Epidermal melanocyte (primary cell): ENCODE results near the gene SV2C.

Source experiments
- DNase-seq: peaks from one replicate; pipeline ENCODE4 v3.0.0; 2011; ENCODE audit warnings: low spot score; ENCODE audit not compliant: insufficient read length

SV2C gene

DNA sequence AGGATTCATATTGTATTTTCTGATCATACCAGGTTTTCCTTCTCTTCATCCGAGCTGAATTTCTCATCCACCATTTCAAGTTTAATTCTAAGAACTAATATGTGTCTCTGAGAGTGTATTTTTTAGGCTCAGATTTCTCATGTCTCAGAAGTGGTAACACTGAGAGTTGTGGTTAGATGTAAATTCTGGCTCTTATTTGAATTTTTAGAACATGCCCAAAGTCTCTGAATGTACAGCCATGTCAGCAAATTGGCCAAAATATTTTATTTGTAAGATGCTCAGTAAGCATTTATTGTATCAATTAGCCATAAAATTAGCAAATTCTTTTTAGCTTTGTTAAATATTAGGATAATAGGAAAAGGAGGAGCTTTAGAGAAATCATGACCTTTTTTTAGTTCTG, 16.6 kb downstream of the SV2C start:
- no peak for DNase-seq

DNA sequence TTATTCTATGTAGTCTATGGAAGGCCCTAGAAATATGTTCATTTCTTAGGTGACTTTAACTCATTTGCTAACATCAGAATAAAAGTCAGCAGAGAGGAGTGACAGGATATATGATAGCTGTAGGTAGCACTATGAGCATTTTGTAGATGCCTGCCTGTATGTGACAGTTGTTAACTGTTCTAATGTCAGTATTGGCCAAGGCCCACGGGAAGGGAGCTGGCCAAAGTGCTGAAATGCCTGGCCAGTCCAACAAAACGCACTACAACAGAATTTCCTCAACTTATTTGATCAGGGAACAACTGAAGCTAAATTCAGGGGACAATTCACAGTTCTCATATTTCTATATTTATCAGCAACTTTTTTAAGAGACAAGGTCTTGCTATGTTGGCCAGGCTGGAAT, 20.8 kb downstream of the SV2C start:
- DNase-seq, result no peak

GRCh38 chr5:76106149-76106548, 23.0 kb downstream of the SV2C start:
- no peak for DNase-seq

GRCh38 chr5:76111477-76112174, 28.4 kb downstream of the SV2C start:
- DNase-seq, result no peak

- no peak for DNase-seq
Observed at GRCh38 chr5:76113103-76113502, 29.9 kb downstream of the SV2C start.

DNA sequence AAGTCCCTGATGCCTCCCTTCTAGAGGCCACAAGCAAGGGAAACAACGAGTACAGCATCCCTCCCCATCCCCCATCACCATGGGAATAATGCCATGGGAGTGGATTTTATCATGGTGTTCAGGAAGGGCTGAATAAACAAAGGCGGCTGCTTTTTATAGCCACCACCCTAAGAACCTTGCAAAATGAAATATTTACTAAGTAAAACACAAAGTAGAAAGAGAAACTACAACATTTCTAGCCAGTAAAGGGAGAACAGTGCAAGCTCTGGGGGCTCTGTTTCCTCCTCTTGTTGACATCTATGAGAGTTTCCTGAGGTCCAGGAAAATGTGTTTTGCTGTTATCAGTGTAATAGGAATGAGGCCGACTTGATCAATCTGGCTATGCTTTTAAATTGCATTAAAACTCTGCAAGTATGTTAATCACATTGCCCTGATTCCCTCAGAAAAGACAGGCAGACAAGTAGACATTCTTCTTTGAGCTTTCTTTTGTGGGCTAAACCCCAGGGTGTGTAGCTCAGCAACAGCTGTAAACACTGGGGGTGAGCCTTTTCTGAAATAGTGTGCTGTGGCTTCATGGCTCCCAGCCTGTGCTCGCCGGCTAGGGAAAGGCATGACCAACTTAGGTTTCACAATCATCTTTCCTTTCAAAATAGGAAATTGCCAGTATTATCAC, 31.1 kb downstream of the SV2C start:
- DNase-seq, result no peak

- no peak for DNase-seq
Observed at GRCh38 chr5:76125346-76125745, 42.2 kb downstream of the SV2C start.

GRCh38 chr5:76125888-76126287, 42.7 kb downstream of the SV2C start:
- no peak for DNase-seq

- no peak for DNase-seq
Observed at GRCh38 chr5:76134003-76134402, 50.8 kb downstream of the SV2C start.

- no peak for DNase-seq
Observed at GRCh38 chr5:76134646-76135045, 51.5 kb downstream of the SV2C start.

- no peak for DNase-seq
Observed at GRCh38 chr5:76137887-76138542, 54.8 kb downstream of the SV2C start.

DNA sequence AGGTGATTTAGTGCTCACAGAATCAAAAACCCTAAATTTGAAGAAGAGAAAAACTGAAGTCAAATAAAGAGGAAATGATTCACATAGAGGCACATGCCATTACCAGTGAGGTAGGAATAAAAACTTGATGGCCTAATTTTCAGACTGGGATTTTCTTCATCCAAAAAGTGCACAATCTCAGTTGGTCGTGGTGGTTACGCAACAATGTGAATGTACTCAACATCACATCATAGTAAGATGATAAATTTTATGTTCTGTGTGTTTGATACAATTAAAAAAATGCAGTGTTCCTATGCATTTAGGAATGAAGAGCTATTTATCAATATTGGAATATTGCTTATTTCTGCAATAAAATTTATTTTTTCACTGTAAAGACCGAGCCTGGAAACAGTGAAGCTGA, 60.7 kb downstream of the SV2C start:
- no peak for DNase-seq

DNA sequence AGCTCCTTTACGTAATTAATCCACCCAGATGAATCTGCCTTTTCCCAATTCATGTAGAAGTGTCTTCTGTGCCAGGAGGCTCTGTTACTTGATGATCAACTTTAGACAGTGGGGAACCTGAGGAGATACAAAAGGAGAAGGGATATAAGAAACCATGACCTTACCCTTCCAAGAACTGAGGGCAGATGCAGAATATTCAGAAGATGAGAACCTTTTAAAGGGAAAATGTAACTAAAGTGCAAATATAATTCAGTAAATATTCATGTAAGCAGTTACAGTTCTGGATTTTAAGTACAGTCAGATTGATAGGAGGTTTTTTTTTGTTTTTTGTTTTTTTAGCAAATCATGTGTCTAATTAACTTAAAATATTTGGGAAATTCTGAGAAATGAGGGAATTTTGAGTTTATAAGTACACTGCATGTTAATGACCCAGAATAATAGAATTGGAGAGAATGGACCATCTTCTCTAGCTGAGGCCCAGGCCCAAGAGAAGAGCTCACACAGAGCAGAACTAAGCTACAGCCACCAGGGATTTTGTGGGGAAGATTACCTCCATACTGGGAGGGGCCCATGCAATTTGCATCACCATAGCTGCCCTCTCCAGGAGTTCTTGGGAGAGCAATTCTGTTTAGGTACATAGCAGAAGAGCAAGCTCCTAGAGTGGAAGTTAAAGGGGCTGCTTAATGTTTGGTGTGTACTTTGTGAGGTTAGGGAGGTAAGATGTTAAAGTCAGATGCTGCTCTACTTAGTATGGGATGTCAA, 61.5 kb downstream of the SV2C start:
- no peak for DNase-seq

DNA sequence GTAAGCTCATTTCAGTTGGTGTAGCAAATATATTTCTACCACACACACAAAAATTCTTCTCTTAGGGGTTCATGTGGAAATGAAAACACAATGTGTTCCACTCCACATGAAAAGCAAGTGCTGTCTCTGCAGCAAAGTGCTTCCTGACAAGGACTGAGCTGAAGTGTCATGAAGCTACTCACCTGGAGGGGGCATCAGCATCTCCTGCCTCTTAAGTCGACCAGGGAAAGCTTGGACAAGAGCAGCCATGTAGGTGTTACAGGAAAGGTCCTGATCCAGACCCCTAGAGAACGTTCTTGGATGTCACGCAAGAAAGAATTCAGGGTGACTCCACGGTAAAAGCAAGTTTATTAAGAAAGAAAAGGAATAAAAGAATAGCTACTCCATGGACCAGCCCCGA, 62.8 kb downstream of the SV2C start:
- DNase-seq, result no peak

- no peak for DNase-seq
Observed at GRCh38 chr5:76149636-76150035, 66.5 kb downstream of the SV2C start.

DNA sequence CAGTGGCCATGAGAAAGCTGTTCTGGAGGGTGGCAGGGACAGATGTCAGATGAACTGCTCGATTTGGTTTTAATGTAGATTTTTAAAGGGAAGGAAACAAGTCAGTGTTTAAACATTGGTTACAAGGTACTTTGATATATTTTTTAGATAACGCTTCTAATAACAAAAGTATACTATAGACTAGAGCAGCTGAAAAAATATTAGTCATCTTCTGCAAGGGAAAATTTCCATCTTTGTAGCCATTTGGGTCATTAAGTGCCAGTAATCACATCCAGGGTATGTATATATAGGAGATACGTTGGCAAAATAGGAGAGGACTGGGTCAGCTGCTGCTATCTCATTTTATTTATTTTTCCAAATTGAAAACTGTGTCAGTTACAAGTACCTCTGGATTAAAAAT, 69.0 kb downstream of the SV2C start:
- no peak for DNase-seq

GRCh38 chr5:76152700-76153099, 69.5 kb downstream of the SV2C start:
- DNase-seq, result no peak

- no peak for DNase-seq
Observed at GRCh38 chr5:76153271-76153670, 70.1 kb downstream of the SV2C start.

DNA sequence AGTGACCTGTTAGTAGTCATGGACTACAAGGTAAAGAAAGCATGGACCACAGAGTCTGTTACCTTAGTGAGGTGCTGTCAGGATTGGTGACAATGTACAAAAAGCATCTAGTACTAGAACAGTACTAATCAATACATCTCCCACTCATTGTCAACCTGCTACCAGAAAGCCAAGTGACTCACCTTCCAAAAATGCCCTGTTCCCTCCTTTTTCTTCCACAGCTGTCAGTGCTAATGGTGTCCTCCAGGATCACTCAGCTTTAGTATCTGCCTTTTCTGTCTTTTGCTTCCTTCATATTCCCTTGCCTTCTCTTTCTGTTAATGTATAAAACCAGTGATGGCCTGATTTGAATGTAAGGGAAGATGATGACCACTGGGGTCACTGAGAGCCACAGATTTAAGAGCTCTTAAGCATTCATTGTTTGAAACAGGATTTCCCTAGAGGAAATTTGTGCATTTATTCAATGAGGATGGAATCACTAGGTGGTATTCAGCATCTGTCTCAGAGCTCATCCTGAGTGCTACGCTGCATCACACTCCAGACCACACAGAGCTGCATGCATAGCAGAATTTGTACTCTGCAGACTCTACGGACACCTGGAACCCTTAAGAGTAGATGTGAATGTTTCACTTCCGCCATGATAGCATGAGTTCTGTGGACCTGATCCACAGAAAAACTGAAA, 71.0 kb downstream of the SV2C start:
- no peak for DNase-seq

GRCh38 chr5:76155536-76155935, 72.4 kb downstream of the SV2C start:
- DNase-seq, result no peak

- DNase-seq, result no peak
Observed at GRCh38 chr5:76162335-76162734, 79.2 kb downstream of the SV2C start.
